HEK293T (cell line): ENCODE data around the gene TTLL13.

Source experiments
- ARNT ChIP-seq: fragments of 450-650 bp; IDR thresholded peaks from 2 replicates; pipeline ENCODE4 v1.6.1; 2017; ENCODE audit warnings: mild to moderate bottlenecking
- BHLHE40 ChIP-seq: fragments of 450-650 bp; IDR thresholded peaks from 2 replicates; pipeline ENCODE4 v1.6.1; 2016; ENCODE audit warnings: mild to moderate bottlenecking, moderate library complexity, borderline replicate concordance
- CTBP1 ChIP-seq: fragments of 450-650 bp; IDR thresholded peaks from 2 replicates; pipeline ENCODE4 v1.6.1; 2016; ENCODE audit warnings: borderline replicate concordance
- FOXM1 ChIP-seq: fragments of 450-650 bp; IDR thresholded peaks from 2 replicates; pipeline ENCODE4 v1.6.1; 2017; ENCODE audit warnings: mild to moderate bottlenecking, borderline replicate concordance
- LEF1 ChIP-seq: fragments of 450-650 bp; IDR thresholded peaks from 2 replicates; pipeline ENCODE4 v1.6.1; 2017; ENCODE audit warnings: mild to moderate bottlenecking, borderline replicate concordance
- SUZ12 ChIP-seq: fragments of 450-650 bp; IDR thresholded peaks from 2 replicates; pipeline ENCODE4 v1.6.1; 2016; ENCODE audit warnings: mild to moderate bottlenecking
- ZNF384 ChIP-seq: fragments of 450-650 bp; IDR thresholded peaks from 2 replicates; pipeline ENCODE4 v1.6.1; 2016

DNA sequence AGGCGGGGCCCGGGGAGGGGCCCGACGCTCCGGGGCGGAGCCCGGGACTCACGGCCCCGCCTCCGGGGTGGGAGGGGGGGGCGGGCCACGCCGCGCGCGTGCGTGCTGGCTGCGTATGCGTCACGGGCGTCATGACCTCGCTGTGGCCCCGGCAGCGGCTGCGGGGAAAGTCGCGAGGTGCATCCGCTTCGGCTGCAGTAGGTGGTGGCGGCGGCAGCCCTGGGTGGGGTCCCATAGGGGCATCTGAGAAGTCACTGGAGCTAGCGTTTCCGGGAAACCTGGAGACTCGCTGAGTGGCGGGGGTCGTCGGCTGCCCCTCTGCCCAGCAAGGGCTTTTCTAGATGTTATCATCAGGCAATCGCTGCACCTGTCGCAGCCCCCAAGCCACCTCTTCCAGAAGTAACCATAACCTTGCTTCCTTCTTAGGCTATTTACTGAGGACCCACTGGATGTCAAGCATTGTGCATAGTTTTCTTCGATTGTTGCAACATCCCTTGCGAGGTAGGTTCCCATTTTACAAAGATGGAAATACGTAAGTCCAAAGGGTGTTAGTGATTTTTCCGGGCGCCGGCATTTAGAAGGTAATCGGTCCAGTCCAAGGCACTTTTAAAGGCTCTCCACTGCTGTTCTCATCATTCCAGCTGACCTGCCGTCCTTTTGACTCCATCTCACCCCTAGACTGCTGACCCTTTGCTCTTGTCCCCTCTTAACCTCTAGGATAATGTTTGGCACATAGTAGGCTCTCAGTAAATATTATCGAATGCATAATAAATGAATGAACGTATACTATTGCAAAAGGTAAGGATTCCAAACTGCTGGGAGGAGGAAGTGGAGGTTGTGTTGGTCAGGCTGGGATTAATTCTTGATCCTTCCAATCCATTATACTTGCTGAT lies 15.0 kb upstream of the TTLL13 start, which contains the start of gene GDPGP1:
- no peak for TF ChIP-seq BHLHE40
- no peak for TF ChIP-seq ARNT
- TF ChIP-seq SUZ12 = no peak
- no peak for TF ChIP-seq LEF1
- no peak for TF ChIP-seq FOXM1
- TF ChIP-seq CTBP1 = no peak
- TF ChIP-seq ZNF384 = no peak
